HepG2 (cell line): ENCODE results near the gene RBMS2. TPM values are rescaled to one million over a fixed set of nuclear protein-coding genes. Genes with fewer than 3 reads are reported as not detected.

ENCODE experiments used
- BRCA1 ChIP-seq: sonication (generic); formaldehyde crosslinking; IDR thresholded peaks from 2 replicates; pipeline ENCODE4 v1.4.0; 2020; ENCODE audit warnings: missing genetic modification reagents
- DNMT1 ChIP-seq: sonication (generic); formaldehyde crosslinking; IDR thresholded peaks from 2 replicates; pipeline ENCODE4 v1.5.1; 2020; ENCODE audit warnings: mild to moderate bottlenecking, missing genetic modification reagents
- GLI4 ChIP-seq: sonication (generic); formaldehyde crosslinking; IDR thresholded peaks from 2 replicates; pipeline ENCODE4 v1.5.1; 2020; ENCODE audit warnings: missing genetic modification reagents, mild to moderate bottlenecking, moderate library complexity, borderline replicate concordance
- HCFC1 ChIP-seq: fragments of 150-350 bp; IDR thresholded peaks from 2 replicates; pipeline ENCODE4 v1.6.1; 2014; ENCODE audit warnings: low read depth, low read length
- HDAC2 ChIP-seq: sonication (generic); formaldehyde crosslinking; IDR thresholded peaks from 2 replicates; pipeline ENCODE4 v1.4.0; 2020; ENCODE audit warnings: missing genetic modification reagents
- HOXA5 ChIP-seq: sonication (generic); formaldehyde crosslinking; IDR thresholded peaks from 2 replicates; pipeline ENCODE4 v1.4.0; 2020; ENCODE audit warnings: missing genetic modification reagents
- JARID2 ChIP-seq: sonication (generic); formaldehyde crosslinking; IDR thresholded peaks from 2 replicates; pipeline ENCODE4 v1.8.1; 2023; ENCODE audit warnings: missing genetic modification reagents, inconsistent platforms; ENCODE audit not compliant: insufficient replicate concordance
- LCORL ChIP-seq, 2 experiments: fragments of 450-650 bp in 1 of 2; sonication (generic) in 1 of 2; formaldehyde crosslinking in 1 of 2; IDR thresholded peaks; 2 replicates each; pipeline versions ENCODE4 v1.5.0 to v1.6.1; 2017 to 2020; ENCODE audit warnings: antibody characterized with exemption in 1 of 2, missing genetic modification reagents in 1 of 2
- MAFG ChIP-seq: sonication (generic); formaldehyde crosslinking; IDR thresholded peaks from 2 replicates; pipeline ENCODE4 v1.5.1; 2020; ENCODE audit warnings: mild to moderate bottlenecking, missing genetic modification reagents
- MXD4 ChIP-seq: IDR thresholded peaks from 2 replicates; pipeline ENCODE4 v1.6.1; 2016; ENCODE audit warnings: mild to moderate bottlenecking, missing biosample characterization, missing genetic modification reagents
- NBN ChIP-seq: fragments of 450-650 bp; conservative IDR thresholded peaks from 2 replicates; pipeline ENCODE4 v1.6.1; 2017
- NFE2L1 ChIP-seq: sonication (generic); formaldehyde crosslinking; IDR thresholded peaks from 2 replicates; pipeline ENCODE4 v1.4.0; 2020; ENCODE audit warnings: missing genetic modification reagents, mild to moderate bottlenecking, borderline replicate concordance
- NR2C2 ChIP-seq: sonication (generic); formaldehyde crosslinking; IDR thresholded peaks from 2 replicates; pipeline ENCODE4 v1.4.0; 2020; ENCODE audit warnings: missing genetic modification reagents, mild to moderate bottlenecking, moderate library complexity, borderline replicate concordance
- PAX8 ChIP-seq: sonication (generic); formaldehyde crosslinking; IDR thresholded peaks from 2 replicates; pipeline ENCODE4 v1.8.0; 2022; ENCODE audit warnings: mild to moderate bottlenecking, missing genetic modification reagents, borderline replicate concordance
- RBAK ChIP-seq: sonication (generic); formaldehyde crosslinking; IDR thresholded peaks from 2 replicates; pipeline ENCODE4 v1.5.1; 2020; ENCODE audit warnings: mild to moderate bottlenecking, missing genetic modification reagents
- XBP1 ChIP-seq: sonication (generic); formaldehyde crosslinking; IDR thresholded peaks from 2 replicates; pipeline ENCODE4 v1.5.0; 2020; ENCODE audit warnings: missing genetic modification reagents
- ZNF431 ChIP-seq: sonication (generic); formaldehyde crosslinking; IDR thresholded peaks from 2 replicates; pipeline ENCODE4 v1.9.0; 2022; ENCODE audit warnings: missing genetic modification reagents, low read depth, mild to moderate bottlenecking, borderline replicate concordance
- ZNF670 ChIP-seq: sonication (generic); formaldehyde crosslinking; IDR thresholded peaks from 2 replicates; pipeline ENCODE4 v1.8.0; 2022; ENCODE audit warnings: mild to moderate bottlenecking, missing genetic modification reagents, borderline replicate concordance
- ZSCAN29 ChIP-seq: sonication (generic); formaldehyde crosslinking; conservative IDR thresholded peaks from 2 replicates; pipeline ENCODE4 v1.4.0; 2020; ENCODE audit warnings: mild to moderate bottlenecking, missing genetic modification reagents
- polyA plus RNA-seq, 8 experiments: library from polyadenylated mRNA; depleted of rRNA in 3 of 8; stranded (reverse) in 7 of 8; unstranded in 1 of 8; fragments of >200 nt; fragmentation: Illumina TruSeq in 4 of 8; extraction: Trizol in 4 of 8; gene quantifications; 2 replicates each; pipeline versions ENCODE4 v1.2.1 to v1.2.3, GENCODE V29; 2011 to 2016; ENCODE audit warnings: low read depth in 4 of 8, missing spikeins in 1 of 8, mixed read lengths in 1 of 8; ENCODE audit not compliant: insufficient read depth in 1 of 8
- total RNA-seq, 5 experiments: library from RNA; depleted of rRNA; stranded (reverse); fragments of >200 nt; fragmentation: Illumina TruSeq; extraction: Trizol; gene quantifications; 2 replicates each; pipeline ENCODE4 v1.2.3, GENCODE V29; 2016; ENCODE audit warnings: low read depth in 1 of 5
- TF ChIP-seq, protein P1 (sequence below): IDR thresholded peaks from 2 replicates; pipeline ENCODE4 v1.6.1; 2016
- TF ChIP-seq, protein P2 (sequence below): sonication (generic); formaldehyde crosslinking; IDR thresholded peaks from 2 replicates; pipeline ENCODE4 v1.8.1; 2023; ENCODE audit warnings: missing genetic modification reagents, inconsistent platforms, borderline replicate concordance
- TF ChIP-seq, protein P3 (sequence below): sonication (generic); formaldehyde crosslinking; IDR thresholded peaks from 2 replicates; pipeline ENCODE4 v1.4.0; 2020; ENCODE audit warnings: missing genetic modification reagents

RBMS2 gene
- total and polyA plus RNA-seq, 2 of the 13 experiments (the other 11 are each of a cell fraction or from before 2014, with no cell fraction given), result 0.53 to 7.4 TPM

DNA sequence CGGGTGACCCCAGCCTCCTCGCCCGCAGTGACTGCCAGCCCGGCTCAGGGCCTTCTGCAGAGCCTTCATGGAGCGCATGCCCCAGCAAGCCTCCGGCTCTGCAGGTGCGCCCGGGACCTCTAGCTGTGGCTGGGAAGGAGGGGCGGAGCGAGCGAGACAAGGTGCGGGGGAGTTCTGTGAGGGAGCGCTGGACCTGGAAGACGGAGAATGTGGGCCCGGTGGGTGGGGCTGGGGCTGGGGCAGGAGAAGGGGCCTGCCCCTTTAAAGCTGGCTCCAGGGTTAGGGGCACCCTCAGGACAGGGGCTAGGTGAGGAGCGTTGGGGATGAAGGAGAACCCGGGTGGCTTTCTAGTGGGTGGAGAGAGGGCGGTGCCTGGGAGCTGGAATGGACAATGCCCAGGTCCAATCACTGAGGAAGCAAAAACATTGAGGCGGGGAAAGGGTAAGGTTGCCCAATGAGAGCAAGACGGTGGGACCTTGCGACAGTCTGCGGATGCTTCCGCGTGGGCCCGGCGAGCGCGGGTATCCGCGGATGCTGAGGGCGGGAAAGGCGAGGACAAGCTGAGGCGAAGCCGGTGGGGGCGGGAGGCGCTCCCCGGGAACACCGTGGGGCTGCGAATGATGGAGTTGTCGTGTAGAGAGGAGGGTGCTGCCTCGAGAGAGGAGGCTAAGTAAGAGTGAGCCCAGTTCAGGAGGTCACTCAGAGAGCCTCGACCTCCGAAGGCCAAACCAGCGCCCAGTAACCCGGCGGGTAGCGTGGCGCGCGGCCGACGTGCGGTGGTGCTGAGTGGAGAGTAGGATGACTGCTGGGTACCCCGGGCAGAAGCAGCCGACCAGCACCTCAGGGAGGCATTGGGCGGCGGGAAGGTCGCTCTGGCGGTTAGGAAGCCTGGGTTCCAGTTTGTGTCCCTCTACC, 33.3 kb upstream of the RBMS2 start, which contains the start of gene GLS2 (continued):
- TF ChIP-seq HDAC2 (CRISPR knock-in tag) (0 out of 2 replicates have a peak, but pooled peaks have one; percentile 11), ZNF431 (no peak), JARID2 (no peak), RBAK (CRISPR knock-in tag) (no peak), ZNF670 (CRISPR knock-in tag) (peak; percentile 73; the same call in 1 of the 2 replicates), HOXA5 (peak; percentile 88; the same call in 1 of the 2 replicates), HCFC1 (no peak), NR2C2 (CRISPR knock-in tag) (peak; percentile 52), NBN (no peak), PAX8 (CRISPR knock-in tag) (0 out of 2 replicates have a peak, but pooled peaks have one; percentile 58), DNMT1 (CRISPR knock-in tag) (no peak), MXD4 (no peak), LCORL (IDR thresholded peaks at IDR 0.05) (no peak), LCORL (CRISPR knock-in tag; IDR thresholded peaks at IDR 0.05) (no peak), XBP1 (CRISPR knock-in tag) (0 out of 2 replicates have a peak, but pooled peaks have one; percentile 75), MAFG (CRISPR knock-in tag) (no peak), BRCA1 (CRISPR knock-in tag) (peak; percentile 85; the same call in 1 of the 2 replicates), ZSCAN29 (no peak), GLI4 (CRISPR knock-in tag) (peak; percentile 35; the same call in 1 of the 2 replicates), NFE2L1 (CRISPR knock-in tag) (0 out of 2 replicates have a peak, but pooled peaks have one; percentile 65)
- TF ChIP-seq, protein P1, sequence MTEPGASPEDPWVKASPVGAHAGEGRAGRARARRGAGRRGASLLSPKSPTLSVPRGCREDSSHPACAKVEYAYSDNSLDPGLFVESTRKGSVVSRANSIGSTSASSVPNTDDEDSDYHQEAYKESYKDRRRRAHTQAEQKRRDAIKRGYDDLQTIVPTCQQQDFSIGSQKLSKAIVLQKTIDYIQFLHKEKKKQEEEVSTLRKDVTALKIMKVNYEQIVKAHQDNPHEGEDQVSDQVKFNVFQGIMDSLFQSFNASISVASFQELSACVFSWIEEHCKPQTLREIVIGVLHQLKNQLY (CRISPR knock-in tag), result peak; percentile 33; the same call in 1 of the 2 replicates
- TF ChIP-seq, protein P2, sequence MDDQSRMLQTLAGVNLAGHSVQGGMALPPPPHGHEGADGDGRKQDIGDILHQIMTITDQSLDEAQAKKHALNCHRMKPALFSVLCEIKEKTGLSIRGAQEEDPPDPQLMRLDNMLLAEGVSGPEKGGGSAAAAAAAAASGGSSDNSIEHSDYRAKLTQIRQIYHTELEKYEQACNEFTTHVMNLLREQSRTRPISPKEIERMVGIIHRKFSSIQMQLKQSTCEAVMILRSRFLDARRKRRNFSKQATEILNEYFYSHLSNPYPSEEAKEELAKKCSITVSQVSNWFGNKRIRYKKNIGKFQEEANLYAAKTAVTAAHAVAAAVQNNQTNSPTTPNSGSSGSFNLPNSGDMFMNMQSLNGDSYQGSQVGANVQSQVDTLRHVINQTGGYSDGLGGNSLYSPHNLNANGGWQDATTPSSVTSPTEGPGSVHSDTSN, result peak; percentile 93; the same call in 1 of the 2 replicates
- TF ChIP-seq, protein P3, sequence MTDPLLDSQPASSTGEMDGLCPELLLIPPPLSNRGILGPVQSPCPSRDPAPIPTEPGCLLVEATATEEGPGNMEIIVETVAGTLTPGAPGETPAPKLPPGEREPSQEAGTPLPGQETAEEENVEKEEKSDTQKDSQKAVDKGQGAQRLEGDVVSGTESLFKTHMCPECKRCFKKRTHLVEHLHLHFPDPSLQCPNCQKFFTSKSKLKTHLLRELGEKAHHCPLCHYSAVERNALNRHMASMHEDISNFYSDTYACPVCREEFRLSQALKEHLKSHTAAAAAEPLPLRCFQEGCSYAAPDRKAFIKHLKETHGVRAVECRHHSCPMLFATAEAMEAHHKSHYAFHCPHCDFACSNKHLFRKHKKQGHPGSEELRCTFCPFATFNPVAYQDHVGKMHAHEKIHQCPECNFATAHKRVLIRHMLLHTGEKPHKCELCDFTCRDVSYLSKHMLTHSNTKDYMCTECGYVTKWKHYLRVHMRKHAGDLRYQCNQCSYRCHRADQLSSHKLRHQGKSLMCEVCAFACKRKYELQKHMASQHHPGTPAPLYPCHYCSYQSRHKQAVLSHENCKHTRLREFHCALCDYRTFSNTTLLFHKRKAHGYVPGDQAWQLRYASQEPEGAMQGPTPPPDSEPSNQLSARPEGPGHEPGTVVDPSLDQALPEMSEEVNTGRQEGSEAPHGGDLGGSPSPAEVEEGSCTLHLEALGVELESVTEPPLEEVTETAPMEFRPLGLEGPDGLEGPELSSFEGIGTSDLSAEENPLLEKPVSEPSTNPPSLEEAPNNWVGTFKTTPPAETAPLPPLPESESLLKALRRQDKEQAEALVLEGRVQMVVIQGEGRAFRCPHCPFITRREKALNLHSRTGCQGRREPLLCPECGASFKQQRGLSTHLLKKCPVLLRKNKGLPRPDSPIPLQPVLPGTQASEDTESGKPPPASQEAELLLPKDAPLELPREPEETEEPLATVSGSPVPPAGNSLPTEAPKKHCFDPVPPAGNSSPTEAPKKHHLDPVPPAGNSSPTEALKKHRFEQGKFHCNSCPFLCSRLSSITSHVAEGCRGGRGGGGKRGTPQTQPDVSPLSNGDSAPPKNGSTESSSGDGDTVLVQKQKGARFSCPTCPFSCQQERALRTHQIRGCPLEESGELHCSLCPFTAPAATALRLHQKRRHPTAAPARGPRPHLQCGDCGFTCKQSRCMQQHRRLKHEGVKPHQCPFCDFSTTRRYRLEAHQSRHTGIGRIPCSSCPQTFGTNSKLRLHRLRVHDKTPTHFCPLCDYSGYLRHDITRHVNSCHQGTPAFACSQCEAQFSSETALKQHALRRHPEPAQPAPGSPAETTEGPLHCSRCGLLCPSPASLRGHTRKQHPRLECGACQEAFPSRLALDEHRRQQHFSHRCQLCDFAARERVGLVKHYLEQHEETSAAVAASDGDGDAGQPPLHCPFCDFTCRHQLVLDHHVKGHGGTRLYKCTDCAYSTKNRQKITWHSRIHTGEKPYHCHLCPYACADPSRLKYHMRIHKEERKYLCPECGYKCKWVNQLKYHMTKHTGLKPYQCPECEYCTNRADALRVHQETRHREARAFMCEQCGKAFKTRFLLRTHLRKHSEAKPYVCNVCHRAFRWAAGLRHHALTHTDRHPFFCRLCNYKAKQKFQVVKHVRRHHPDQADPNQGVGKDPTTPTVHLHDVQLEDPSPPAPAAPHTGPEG (CRISPR knock-in tag), result peak; percentile 95
